Ovary (tissue), 9 donors: ENCODE measurements around the gene IL11. TPM values are rescaled to one million over a fixed set of nuclear protein-coding genes. Genes with fewer than 3 reads are reported as not detected.
A peak's percentile ranks its signal among the peaks of the same experiment; 100 is the strongest.

Experiments used
- DNase-seq, 5 donors: peaks; one replicate each; pipeline ENCODE4 v3.0.0-alpha.2; 2019 to 2020
- H3K27ac ChIP-seq, 2 donors: fragments of 200-600 bp; one replicate each; pipeline versions ENCODE4 v1.5.1 to v1.8.0; 2019 to 2022
- H3K27me3 ChIP-seq: fragments of 200-600 bp; one replicate; pipeline ENCODE4 v1.8.0; 2022
- H3K36me3 ChIP-seq: fragments of 200-600 bp; sonication (generic); one replicate; pipeline ENCODE4 v1.5.1; 2019
- H3K4me1 ChIP-seq: one replicate; pipeline ENCODE4 v1.8.1; 2013; ENCODE audit warnings: mild to moderate bottlenecking, moderate library complexity; ENCODE audit not compliant: insufficient read depth
- H3K4me3 ChIP-seq: fragments of 200-600 bp; sonication (generic); one replicate; pipeline ENCODE4 v1.5.1; 2017
- H3K9me3 ChIP-seq, 2 donors: fragments of 200-600 bp in 1 of 2; sonication (generic) in 1 of 2; one replicate each; pipeline versions ENCODE4 v1.5.1 to v1.8.1; 2013 to 2019; ENCODE audit warnings: mild to moderate bottlenecking in 1 of 2, moderate library complexity in 1 of 2
- EP300 ChIP-seq: sonication (generic); formaldehyde crosslinking; IDR thresholded peaks from one replicate; pipeline ENCODE4 v1.6.1; 2017; ENCODE audit warnings: antibody characterized with exemption
- POLR2A ChIP-seq: fragments of 450-650 bp; IDR thresholded peaks from one replicate; pipeline ENCODE4 v1.6.1; 2017; ENCODE audit warnings: antibody characterized with exemption, mild to moderate bottlenecking, moderate library complexity
- WGBS, 3 donors: extraction: QIAGEN DNeasy Blood & Tissue Kit in 1 of 3; methylation state at CpG; one replicate each; pipeline versions ENCODE4 v1.1.5 to v1.1.7; 2013 to 2017; 5-methylcytosine and 5-hydroxymethylcytosine counted together
- intact Hi-C, 4 donors: fragments of 100-400 bp; cut with DNase I; formaldehyde crosslinking; loops; one replicate each; pipeline versions ENCODE4 v1.11.0 to v1.15.1; 2022 to 2023
- polyA plus RNA-seq, 2 donors: library from polyadenylated mRNA; stranded (reverse); fragments of 200-250 nt in 1 of 2; fragments of 350-450 nt in 1 of 2; fragmentation: Illumina TruSeq in 1 of 2; extraction: RNeasy Lipid Tissue Mini Kit (QIAGEN cat#74804) in 1 of 2; gene quantifications; one replicate each; pipeline ENCODE4 v1.2.3, GENCODE V29; 2013 to 2014
- total RNA-seq, 7 donors: library from RNA; depleted of rRNA in 2 of 7; stranded (reverse); fragments of >200 nt in 2 of 7; fragmentation: NEBNext Ultra II Directional in 3 of 7; extraction: Animal tissue kit (Norgen Biotek cat#: 25700) in 3 of 7; gene quantifications; one replicate each; pipeline versions ENCODE4 v1.1.0 to v1.2.4, GENCODE V29; 2016 to 2023
- TF ChIP-seq, protein P1 (sequence below), 3 donors: fragments of 450-650 bp in 2 of 3; fragments of 200-600 bp in 1 of 3; IDR thresholded peaks; one replicate each; pipeline versions ENCODE4 v1.5.1 to v1.8.0; 2016 to 2022; ENCODE audit warnings: antibody characterized with exemption in 3 of 3, mild to moderate bottlenecking in 1 of 3
- donor health status: DM: no; HTN: no; CAD: no; lungs with moderate emphysema.
- donor health status: DM: no; HTN: no; CAD: no.
- donor health status: Bipolar disorder and iron deficiency.
- donor health status: DM: yes; HTN: yes; CAD: no.
- donor health status: DM: no; HTN: no; CAD: no.
- donor health status: DM: yes; HTN: yes; CAD: no.

The IL11 gene
- total and polyA plus RNA-seq, 9 donors, result 0.08 to 1.3 (median 0.11) TPM; not detected in 6

DNA sequence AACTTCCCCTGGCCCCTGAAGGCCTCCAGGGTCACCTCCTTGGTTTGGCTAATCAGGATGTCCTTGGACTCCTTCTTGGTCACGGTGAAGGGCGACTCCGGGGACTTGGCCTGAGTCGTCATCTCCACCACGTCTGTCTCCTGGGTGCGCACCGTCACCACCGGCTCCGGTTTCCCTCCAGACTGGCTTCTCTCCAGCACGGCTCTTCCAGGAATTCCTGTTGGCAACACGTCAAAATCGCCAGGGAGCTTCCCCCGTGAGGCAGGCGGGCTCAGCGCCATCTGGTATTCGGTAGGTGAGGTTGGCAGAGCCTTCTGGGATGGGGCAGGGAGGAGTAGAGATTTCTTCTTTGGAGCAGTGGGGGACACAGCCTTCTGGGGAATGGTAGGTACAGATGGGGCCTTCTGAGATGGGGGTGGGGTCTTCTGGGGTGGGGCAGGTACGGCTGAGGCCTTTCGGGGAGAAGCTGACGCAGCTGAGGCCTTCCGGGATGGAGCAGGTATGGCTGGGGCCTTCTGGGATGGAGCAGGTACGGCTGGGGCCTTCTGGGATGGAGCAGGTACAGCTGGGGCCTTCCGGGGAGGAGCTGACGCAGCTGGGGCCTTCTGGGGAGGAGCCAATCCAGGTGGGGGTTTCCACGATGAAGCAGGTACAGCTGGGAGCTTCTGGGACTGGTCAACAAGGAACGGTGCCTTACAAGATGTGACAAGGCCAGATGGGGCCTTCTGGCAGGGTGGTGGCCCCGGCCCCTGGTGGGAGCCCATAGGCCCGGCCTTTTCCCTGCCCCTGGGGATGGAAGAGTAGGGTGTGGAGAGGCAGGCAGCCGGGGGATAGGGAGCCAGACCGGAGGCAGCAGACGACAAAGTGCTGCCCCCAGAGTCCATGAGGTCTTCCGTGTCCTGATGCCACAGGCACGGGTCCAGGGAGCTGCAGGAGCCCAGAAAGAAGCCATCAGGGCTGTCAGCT lies 11.0 kb downstream of the IL11 start:
- intact Hi-C loops, result no loop called here
- no peak for DNase-seq
- Histone ChIP-seq H3K27ac (no peak overlapping the region), H3K9me3 (no peaks in the 10 kb centered on the region), H3K4me1 (no peaks in the 10 kb centered on the region), H3K4me3 (no peak overlapping the region), H3K36me3 (no peaks in the 10 kb centered on the region), H3K27me3 (no peaks in the 10 kb centered on the region)
- 59 to 70% (median 68%) methylated on average over 31 to 32 of the region's 32 CpGs for WGBS, 3 donors
- TF ChIP-seq, protein P1, sequence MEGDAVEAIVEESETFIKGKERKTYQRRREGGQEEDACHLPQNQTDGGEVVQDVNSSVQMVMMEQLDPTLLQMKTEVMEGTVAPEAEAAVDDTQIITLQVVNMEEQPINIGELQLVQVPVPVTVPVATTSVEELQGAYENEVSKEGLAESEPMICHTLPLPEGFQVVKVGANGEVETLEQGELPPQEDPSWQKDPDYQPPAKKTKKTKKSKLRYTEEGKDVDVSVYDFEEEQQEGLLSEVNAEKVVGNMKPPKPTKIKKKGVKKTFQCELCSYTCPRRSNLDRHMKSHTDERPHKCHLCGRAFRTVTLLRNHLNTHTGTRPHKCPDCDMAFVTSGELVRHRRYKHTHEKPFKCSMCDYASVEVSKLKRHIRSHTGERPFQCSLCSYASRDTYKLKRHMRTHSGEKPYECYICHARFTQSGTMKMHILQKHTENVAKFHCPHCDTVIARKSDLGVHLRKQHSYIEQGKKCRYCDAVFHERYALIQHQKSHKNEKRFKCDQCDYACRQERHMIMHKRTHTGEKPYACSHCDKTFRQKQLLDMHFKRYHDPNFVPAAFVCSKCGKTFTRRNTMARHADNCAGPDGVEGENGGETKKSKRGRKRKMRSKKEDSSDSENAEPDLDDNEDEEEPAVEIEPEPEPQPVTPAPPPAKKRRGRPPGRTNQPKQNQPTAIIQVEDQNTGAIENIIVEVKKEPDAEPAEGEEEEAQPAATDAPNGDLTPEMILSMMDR (IDR thresholded peaks at IDR 0.05), result no peak
- TF ChIP-seq POLR2A, result no peak
- TF ChIP-seq EP300, result no peak

GRCh38 chr19:55358493-55358892 lies 11.8 kb downstream of the IL11 start:
- H3K4me1 ChIP-seq, result no peaks in the 10 kb centered on the region
- 70 to 78% (median 74%) methylated on average over 13 to 19 of the region's 19 CpGs for WGBS, 3 donors
- DNase-seq, result no peak
- no peaks in the 10 kb centered on the region for H3K27me3 ChIP-seq
- TF ChIP-seq, protein P1 (IDR thresholded peaks at IDR 0.05), result no peak
- TF ChIP-seq POLR2A, result no peak
- TF ChIP-seq EP300, result no peak
- no peak overlapping the region for H3K4me3 ChIP-seq
- H3K27ac ChIP-seq, result no peak overlapping the region
- H3K9me3 ChIP-seq, result no peaks in the 10 kb centered on the region
- no peaks in the 10 kb centered on the region for H3K36me3 ChIP-seq
- intact Hi-C loops, result no loop called here

DNA sequence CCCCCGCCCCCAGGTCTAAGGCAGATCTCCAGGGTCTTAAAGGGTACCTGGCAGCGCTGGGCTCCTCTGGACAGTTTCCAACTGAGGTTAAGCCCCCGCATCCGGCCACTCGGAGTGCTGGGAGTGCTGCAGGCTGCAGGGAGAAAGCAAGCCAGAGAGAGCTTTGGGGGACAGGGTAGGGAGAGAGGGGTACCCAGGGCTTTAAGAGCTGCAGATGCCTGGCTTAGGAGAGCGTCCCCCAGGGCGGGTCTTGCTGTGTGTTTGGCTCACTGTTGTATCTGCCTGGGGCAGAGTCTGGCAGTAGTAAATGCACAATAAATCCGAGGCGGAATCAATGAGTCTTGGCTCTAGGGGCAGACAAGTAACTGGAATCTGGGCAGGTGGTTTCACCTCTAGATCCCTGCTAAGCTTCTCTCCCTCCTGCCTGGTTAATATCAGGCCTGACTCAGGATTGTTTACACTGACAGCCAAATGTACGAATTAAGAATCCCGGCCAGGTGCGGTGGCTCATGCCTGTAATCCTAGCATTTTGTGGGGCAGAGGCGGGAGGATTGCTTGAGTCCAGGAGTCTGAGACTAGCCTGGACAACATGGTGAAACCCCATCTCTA lies 14.9 kb downstream of the IL11 start:
- H3K4me1 ChIP-seq, result no peaks in the 10 kb centered on the region
- intact Hi-C loops, result no loop called here
- whole genome bisulfite sequencing, 3 donors, result 22 to 25% (median 25%) methylated on average over 12 of the region's 13 CpGs
- no peak overlapping the region for H3K27ac ChIP-seq
- H3K36me3 ChIP-seq, result no peaks in the 10 kb centered on the region
- H3K27me3 ChIP-seq, result no peaks in the 10 kb centered on the region
- TF ChIP-seq POLR2A, result no peak
- TF ChIP-seq, protein P1 (IDR thresholded peaks at IDR 0.05), result no peak
- no peak for TF ChIP-seq EP300
- no peak overlapping the region for H3K4me3 ChIP-seq
- no peaks in the 10 kb centered on the region for H3K9me3 ChIP-seq
- no peak for DNase-seq

GRCh38 chr19:55354698-55355212 lies 15.5 kb downstream of the IL11 start, which contains the start of gene COX6B2:
Gene COX6B2, minus strand, starts transcription at chr19:55354719. Its CDS starts 198 bp downstream, at chr19:55354521.
- DNase-seq, result no peak
- Histone ChIP-seq H3K4me1 (no peaks in the 10 kb centered on the region), H3K36me3 (no peaks in the 10 kb centered on the region), H3K27ac (no peak within 1 kb of the TSS), H3K9me3 (no peaks in the 10 kb centered on the region), H3K27me3 (no peaks in the 10 kb centered on the region), H3K4me3 (peak within 1 kb of the TSS; percentile 28)
- intact Hi-C loops, result no loop called here
- 0 to 2% (median 2%) methylated on average over 29 to 43 of the region's 43 CpGs for WGBS, 3 donors
- TF ChIP-seq EP300 (no peak), POLR2A (no peak)
- TF ChIP-seq, protein P1 (IDR thresholded peaks at IDR 0.05), result no peak
